ENCODE results near the gene POR. TPM values are rescaled to one million over a fixed set of nuclear protein-coding genes. Genes with fewer than 3 reads are reported as not detected.
"Not testable (repeated sequence)": the region's sequence is repeated elsewhere in the genome, so short reads cannot be mapped to it uniquely, and the experiment has no call there.

Gene POR
- total RNA-seq, 1 donor from 2014 or later, result 62.2 TPM

GRCh38 chr7:75888464-75889222, 26.3 kb upstream of the POR start:
- TF ChIP-seq CTCF (IDR thresholded peaks at IDR 0.05), result no peak
- H3K4me3 Mint-ChIP-seq (ENCODE audit: unreplicated experiment), result no peak overlapping the region
- H3K36me3 Mint-ChIP-seq (ENCODE audit: low read depth), result peaks cover 11% of the 10 kb centered on the region
- H3K27me3 Mint-ChIP-seq (ENCODE audit: low read depth), result no peaks in the 10 kb centered on the region
- H3K9me3 Mint-ChIP-seq (ENCODE audit: low read depth), result no peaks in the 10 kb centered on the region
- no peak for DNase-seq (ENCODE audit: low spot score)
- H3K27ac Mint-ChIP-seq (ENCODE audit: unreplicated experiment), result no peak overlapping the region
- peaks cover 15% of the 10 kb centered on the region for H3K4me1 Mint-ChIP-seq (ENCODE audit: low read depth)

DNA sequence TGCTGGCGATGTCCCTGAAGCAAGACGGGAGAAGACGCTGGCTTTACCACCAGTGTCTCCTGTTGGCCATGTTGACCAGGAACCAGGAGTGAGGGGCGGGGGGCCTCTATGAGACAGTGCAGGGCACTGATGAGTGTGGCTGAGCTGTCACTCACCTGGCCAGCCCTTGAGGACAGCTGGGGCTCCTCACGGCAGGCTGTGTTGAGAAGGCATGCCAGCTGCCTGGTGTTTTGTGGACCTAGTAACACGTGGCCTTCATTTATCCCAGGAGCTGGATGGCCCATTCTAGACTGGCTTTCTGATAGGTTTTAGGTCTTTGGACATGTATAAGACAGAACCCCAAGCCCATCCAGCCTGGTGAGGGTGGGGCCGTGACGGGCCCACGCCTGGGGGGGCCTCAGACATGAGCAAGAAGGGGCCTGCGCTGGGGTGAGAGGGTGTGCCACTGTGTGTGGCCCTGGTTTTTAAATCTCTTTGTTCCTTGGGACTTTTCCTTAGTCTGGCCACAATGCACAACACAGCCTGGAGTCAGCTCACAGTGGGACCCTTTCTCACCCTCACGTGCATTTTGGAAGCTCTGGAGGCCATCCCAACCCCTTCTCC, 25.6 kb upstream of the POR start:
- no peak for TF ChIP-seq CTCF (IDR thresholded peaks at IDR 0.05)
- no peak for DNase-seq (ENCODE audit: low spot score)
- H3K36me3 Mint-ChIP-seq (ENCODE audit: low read depth), result peaks cover 11% of the 10 kb centered on the region
- H3K4me1 Mint-ChIP-seq (ENCODE audit: low read depth), result peaks cover 15% of the 10 kb centered on the region
- no peaks in the 10 kb centered on the region for H3K27me3 Mint-ChIP-seq (ENCODE audit: low read depth)
- peak overlapping the region; percentile 51 for H3K27ac Mint-ChIP-seq (ENCODE audit: unreplicated experiment)
- no peak overlapping the region for H3K4me3 Mint-ChIP-seq (ENCODE audit: unreplicated experiment)
- H3K9me3 Mint-ChIP-seq (ENCODE audit: low read depth), result no peaks in the 10 kb centered on the region

GRCh38 chr7:75889826-75890225, 25.1 kb upstream of the POR start:
- no peak for DNase-seq (ENCODE audit: low spot score)
- Mint-ChIP-seq H3K36me3 (ENCODE audit: low read depth) (peaks cover 9% of the 10 kb centered on the region), H3K4me1 (ENCODE audit: low read depth) (peaks cover 15% of the 10 kb centered on the region), H3K4me3 (ENCODE audit: unreplicated experiment) (no peak overlapping the region), H3K9me3 (ENCODE audit: low read depth) (no peaks in the 10 kb centered on the region), H3K27me3 (ENCODE audit: low read depth) (no peaks in the 10 kb centered on the region), H3K27ac (ENCODE audit: unreplicated experiment) (peak overlapping the region; percentile 51)
- TF ChIP-seq CTCF (IDR thresholded peaks at IDR 0.05), result no peak

DNA sequence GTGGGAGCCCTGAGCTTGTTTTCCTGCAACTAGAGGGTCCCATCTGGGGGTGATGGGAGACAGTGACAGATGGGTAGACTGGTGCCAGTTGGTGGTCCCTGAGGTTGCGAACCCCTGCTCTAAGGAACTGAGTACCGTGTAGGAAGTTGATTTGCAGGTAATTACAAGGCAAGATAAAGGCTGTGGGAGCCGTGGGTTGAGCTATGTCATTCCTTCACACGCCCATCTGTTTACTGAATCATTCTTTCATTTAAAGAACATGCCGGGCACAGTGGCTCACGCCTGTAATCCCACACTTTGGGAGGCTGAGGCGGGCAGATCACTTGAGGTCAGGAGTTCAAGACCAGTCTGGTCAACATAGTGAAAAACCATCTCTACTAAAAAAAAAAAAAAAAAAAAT, 23.7 kb upstream of the POR start:
- not testable (repeated sequence) for H3K27ac Mint-ChIP-seq (ENCODE audit: unreplicated experiment); DNase-seq (ENCODE audit: low spot score); H3K4me3 Mint-ChIP-seq (ENCODE audit: unreplicated experiment); H3K9me3 Mint-ChIP-seq (ENCODE audit: low read depth); H3K36me3 Mint-ChIP-seq (ENCODE audit: low read depth); H3K27me3 Mint-ChIP-seq (ENCODE audit: low read depth)
- peaks cover 15% of the 10 kb centered on the region for H3K4me1 Mint-ChIP-seq (ENCODE audit: low read depth)

DNA sequence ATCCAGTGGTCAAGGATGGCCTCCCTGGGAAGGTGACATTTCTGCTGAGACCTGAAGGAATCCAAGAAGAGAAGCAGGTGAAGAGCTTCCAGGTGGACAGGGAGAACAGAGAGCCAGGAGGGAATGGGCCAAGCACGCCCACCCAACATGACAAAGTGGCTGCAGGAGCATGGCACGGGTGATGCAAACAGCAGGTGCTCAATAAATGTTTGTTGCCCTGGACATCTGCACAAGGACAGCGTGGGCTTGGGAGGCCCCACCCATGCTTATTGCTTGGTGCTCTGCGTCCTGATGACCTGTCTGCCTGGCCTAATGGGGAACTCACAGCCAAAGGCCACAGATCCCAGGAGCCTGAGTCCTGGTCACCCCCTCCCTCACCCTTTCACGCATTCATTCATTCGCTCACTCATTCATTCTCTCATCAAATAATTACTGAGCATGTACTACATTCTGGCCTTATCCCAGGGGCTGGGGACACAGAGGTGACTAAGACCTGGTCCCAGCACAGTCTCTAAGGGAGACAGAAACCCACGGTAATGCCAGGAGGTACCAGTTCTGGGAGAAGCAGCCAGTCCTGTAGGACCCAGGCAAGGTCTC, 23.0 kb upstream of the POR start:
- no peak for DNase-seq (ENCODE audit: low spot score)
- Mint-ChIP-seq H3K9me3 (ENCODE audit: low read depth) (no peaks in the 10 kb centered on the region), H3K36me3 (ENCODE audit: low read depth) (peaks cover 9% of the 10 kb centered on the region), H3K27me3 (ENCODE audit: low read depth) (no peaks in the 10 kb centered on the region), H3K4me3 (ENCODE audit: unreplicated experiment) (no peak overlapping the region), H3K27ac (ENCODE audit: unreplicated experiment) (no peak overlapping the region), H3K4me1 (ENCODE audit: low read depth) (peaks cover 15% of the 10 kb centered on the region)
- no peak for TF ChIP-seq CTCF (IDR thresholded peaks at IDR 0.05)

All from chondrocyte (in vitro differentiated cells).